Hypothalamus (tissue), 51 donors: ENCODE results near the gene IL12A.

ENCODE experiments used
- DNase-seq, 51 donors: peaks; one replicate each; lab custom pipeline; 2025; lab: John Stamatoyannopoulos, UW

Gene IL12A

GRCh38 chr3:159988617-159989271, at the start of gene IL12A:
Gene IL12A, plus strand, starts transcription at chr3:159988835.
- peak in 49 of 51 donors; percentile 20 to 87 (median 60) for DNase-seq

- DNase-seq: no peak
These were observed 47.3 kb upstream of the IL12A start for GRCh38 chr3:159941038-159942000.

DNA sequence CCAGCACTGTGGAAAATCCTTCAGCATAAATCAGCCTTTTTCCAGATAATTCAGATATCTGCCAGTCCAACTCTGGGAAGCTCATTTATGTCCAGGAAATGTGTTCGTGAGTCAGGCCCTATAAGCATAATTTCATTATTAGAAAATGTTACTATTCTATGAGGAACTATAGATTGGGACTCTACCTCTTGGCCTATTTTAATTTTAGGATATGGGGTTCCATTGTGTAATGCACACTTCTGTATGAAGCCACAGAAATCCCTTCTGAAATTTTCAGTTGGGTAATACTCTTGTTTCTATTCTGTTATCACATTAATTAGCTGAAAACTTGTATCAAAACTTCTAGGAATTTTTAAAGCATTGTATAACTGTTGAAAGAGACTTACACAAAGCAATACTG, 43.9 kb upstream of the IL12A start:
- DNase-seq: no peak

- no peak for DNase-seq
These were observed 42.7 kb upstream of the IL12A start for GRCh38 chr3:159945930-159946329.

- DNase-seq: no peak
These were observed 41.4 kb upstream of the IL12A start for GRCh38 chr3:159947220-159947619.

DNA sequence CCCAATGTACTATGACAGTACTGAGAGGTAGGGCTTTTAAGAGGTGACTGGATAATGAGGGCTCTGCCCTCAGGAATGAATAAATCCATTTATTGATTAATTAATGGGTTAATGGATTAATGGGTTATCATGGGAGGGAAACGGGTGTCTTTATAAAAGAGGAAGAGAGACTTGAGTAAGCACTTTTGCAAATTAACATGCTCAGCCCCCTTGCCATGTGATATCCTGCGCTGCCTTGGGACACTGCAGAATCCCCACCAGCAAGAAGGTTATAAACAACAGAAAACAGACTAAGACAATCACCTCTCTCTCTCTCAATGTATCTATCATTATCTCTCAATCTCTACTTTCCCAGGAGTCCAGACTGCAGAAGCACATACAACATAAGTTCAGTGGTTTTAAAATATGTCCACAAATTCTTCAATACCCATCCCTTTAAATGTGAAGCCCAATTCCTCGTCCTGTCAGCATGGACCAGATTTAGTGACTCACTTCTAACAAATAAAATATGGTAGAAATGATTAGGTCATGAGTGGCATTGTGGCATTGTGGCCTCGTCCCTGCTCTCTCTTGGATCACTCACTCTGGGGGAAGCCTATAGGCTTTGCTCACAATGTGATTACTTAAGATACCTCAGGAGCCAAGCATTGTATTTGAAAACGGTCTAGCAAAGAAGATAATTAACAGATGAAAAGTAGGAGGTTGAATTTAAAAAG, 40.0 kb upstream of the IL12A start:
- no peak for DNase-seq

DNA sequence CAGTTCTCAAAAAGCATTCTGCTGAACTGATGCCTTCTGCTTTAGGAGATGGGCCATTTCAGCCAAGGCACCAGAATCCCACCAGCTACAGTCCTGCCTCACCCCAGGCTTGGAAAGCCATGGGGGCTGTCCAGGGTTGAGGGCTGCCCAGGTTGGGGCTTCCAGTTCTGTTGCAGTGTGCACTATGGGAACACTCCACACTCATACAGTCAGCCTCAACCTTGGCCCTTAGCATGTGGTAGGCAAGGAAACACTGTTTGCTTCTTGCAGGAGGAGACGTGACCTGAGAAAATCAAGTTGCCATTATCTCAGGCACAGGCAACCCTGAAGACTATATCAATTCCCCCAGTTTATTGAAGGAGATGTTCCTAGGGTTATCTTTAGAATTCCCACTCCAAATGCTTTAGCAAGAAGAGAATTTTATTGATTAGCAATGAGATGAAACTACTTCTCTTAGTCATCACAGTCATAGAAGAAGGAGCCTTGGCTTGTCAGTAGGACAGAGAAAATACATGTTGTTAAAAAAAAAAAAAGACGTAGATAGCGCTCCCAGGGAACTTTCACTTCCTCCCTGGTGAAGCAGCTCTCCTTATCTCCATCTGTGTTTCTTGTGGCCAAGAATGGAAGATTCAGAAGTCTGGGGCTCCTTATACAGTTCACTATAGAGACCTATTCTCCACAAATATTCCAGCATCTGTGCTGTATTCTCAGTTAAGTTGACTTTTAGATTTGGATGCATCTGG, 38.3 kb upstream of the IL12A start:
- DNase-seq: no peak

- no peak for DNase-seq
These were observed 37.1 kb upstream of the IL12A start for GRCh38 chr3:159951540-159951939.

DNA sequence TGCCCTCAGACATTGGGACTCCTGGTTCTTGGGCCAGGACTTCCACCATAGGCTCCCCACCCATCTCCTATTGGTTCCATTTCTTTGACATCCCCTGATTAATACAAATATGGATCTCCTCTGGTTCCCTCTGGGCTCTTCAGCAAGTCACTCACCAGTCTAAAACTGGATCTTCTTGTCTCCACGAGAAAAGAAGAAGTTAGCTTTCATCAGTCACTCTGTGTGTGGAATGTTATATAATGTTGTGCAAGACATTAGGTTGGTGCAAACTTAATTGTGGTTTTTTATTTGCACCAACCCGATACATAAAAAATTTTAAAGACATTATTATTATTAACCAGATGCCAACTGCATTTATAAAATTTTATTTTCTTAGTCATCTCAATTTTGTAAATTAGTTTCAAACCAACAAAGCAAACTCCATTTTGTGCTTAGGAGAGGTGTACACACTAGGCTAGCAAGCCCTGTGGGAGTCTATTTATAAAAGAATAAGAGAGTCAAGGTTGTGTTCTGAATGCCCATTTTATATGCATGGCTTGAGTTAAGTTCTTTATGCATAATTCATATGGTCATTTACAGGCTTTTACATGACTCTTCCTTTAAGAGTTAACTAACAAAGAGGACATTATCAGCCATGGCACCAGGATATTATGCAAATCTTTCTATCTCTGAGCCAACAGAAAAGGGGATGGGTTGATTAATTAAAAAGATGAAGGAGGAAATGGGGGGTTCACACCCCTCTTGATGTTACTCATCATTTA, 35.1 kb upstream of the IL12A start:
- DNase-seq: no peak

- no peak for DNase-seq
These were observed 28.2 kb upstream of the IL12A start for GRCh38 chr3:159960188-159961148.

GRCh38 chr3:159964166-159964973, 24.3 kb upstream of the IL12A start:
- no peak for DNase-seq

GRCh38 chr3:159971311-159971710, 17.3 kb upstream of the IL12A start:
- DNase-seq: no peak

DNA sequence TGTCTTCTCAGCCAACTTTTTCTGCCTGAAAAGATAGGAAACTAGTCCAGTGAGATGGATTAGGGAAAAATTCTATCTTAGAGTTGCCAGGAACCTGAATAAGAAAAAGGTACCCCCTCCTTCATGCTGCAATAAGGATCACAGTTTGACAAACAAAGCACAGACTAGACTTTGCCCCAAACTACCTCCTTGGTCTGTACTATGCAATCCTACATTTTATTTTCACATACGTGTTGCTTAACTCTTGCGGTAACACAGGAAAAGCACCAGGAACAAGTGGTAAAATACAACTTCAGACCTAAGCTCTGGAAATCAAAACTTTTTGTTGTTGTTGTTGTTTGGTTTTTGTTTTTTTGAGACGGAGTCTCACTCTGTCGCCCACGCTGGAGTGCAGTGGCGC, 11.3 kb upstream of the IL12A start:
- no peak for DNase-seq

DNA sequence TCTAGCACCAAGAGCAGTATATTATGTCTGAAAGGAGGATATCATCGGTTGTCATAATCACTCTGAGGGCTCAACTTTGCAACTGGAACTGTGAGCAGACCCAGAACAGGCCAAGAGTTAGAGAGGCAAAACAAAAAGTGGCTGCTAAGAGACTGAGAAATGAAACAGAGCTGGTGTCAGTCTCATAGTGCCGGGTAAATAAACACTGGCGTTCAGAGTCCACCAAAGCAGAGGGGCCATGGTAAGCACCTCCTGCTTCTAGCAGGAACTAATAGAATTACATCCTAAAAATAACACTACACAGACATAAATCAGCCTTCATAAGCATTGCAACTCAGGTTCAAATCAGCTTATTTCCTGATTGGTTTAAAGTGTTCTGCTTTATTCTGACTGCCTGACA, 10.3 kb upstream of the IL12A start:
- no peak for DNase-seq

- no peak for DNase-seq
These were observed 9.5 kb upstream of the IL12A start for GRCh38 chr3:159978918-159979703.

DNA sequence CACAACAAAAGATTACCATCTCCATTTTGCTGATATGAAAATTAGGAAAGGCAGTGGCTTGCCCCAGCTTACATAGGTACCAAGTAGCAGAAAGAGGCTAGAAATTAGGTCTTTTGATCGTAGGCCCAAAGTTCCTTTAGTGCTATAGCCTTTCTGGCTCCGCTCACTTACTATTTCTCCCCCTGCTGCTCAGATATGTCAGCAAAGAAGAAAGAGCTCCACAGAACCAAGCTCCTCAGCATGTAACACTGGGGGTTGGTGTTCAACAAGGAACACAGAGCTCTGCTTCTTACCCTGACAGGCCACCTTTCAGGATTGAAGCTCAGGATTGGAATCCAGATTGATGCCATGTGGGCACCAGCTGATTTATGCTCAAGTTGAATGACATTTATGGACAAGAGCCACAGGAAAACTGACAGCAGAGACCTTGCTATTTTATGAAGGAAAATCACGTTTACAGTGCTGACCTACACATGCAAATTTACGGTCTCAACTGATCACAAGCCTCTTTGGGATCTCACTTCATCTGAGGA, 6.1 kb upstream of the IL12A start:
- no peak for DNase-seq

GRCh38 chr3:159987291-159987711, 1.3 kb upstream of the IL12A start:
- DNase-seq: no peak
